ENCODE measurements around the gene KIAA2012.
"Not testable (repeated sequence)": the region's sequence is repeated elsewhere in the genome, so short reads cannot be mapped to it uniquely, and the experiment has no call there.

The KIAA2012 gene

DNA sequence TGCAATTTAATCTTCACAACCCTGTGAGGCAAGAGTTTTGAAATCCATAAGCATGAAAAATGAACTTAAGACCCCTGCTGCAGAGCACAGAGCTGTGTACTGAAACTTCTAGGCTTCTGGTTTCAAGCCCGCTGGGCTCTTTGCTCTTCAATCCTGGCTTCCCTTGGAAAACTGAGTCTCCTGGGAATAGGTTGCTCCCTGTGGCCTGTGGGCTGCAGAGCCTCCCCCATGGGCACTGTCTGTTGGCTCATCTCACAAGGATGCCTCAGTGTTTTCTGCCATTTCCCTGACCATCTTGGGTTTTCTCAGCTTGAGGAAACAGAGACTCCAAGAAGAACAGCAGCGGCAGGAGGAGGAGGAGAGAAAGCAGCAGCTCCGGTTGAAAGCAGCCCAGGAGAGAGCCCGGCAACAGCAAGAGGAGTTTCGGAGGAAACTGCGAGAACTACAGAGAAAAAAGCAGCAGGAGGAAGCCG is 120.9 kb downstream of the KIAA2012 start:
- no peak for DNase-seq (ENCODE audit: low read depth in 2 of 2)

DNA sequence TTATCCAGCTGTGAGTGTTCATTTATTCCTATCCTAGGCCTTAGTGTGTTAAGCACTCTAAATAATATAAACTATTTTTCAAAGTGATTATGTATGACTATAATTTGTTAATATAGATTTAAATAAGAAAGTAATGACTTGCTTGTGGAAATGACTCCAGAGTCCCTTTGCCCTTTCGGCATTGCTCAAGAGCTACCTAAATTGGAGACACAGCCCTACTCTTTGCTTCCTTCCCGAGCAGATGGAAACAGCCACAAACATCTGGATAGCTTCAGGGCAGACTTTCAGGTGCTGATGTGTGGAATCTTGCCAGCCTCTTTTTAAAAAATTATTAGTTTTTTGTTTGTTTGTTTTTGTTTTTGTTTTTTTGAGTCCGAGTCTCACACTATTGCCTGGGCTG is 121.4 kb downstream of the KIAA2012 start:
- DNase-seq (ENCODE audit: low read depth in 2 of 2) = no peak

DNA sequence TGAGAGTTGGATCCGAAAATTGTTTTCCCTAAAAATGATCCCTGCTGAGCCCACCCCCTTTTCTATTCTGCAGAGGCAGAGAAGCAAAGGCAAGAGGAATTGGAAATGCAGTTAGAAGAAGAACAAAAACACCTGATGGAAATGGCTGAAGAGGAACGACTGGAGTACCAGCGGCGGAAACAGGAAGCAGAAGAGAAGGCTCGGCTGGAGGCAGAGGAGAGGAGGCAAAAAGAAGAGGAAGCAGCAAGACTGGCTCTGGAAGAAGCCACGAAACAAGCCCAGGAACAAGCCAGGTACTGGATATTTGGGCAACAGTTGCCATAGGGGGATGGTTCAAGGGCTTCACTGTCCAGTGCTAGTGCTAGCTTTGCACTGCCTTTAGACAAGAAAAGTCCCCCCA is 123.7 kb downstream of the KIAA2012 start:
- no peak for DNase-seq (ENCODE audit: low read depth in 2 of 2)

DNA sequence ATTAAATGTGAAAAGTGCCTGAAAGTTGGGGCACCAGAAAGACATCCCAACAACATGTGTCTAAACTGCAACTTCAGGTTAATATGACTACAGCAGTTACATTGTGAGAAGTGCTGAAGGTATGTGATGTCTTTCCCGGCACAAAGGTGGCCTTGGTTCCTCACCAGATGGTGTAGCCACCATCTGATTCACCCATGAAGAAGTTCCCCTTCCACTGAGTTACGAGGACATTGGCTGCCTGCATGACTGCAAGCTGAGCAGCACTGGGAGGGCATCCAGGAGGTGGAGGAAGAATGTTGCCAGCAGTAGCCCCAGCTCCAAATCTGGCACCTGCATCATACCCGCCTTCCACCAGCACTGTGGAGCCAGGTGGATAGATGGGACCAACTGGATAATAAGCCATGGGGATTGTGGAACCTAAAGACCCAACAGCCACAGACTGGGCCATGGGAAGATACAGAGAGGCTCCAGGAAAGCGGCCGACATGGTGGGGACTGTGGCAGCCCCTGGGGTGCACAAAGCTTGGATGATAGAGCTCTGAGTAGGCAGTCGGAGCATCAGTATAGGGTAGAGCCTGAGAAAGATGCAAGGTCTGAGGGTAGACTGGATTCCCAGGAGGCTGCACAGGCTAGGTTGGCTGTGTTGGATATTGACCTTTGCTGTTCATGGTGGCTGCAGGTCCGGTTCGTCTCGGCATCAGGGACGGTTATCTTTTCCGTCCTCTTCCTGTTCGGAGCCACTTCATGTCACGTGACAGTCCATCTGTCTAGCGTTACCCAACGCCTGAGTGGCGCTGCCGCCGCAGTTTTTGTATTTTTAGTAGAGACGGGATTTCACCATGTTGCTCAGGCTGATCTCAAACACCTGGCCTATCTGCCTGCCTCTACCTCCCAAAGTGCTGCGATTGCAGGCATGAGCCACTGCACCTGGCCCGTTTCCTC is 128.4 kb downstream of the KIAA2012 start:
- no peak for DNase-seq (ENCODE audit: low read depth in 2 of 2)

DNA sequence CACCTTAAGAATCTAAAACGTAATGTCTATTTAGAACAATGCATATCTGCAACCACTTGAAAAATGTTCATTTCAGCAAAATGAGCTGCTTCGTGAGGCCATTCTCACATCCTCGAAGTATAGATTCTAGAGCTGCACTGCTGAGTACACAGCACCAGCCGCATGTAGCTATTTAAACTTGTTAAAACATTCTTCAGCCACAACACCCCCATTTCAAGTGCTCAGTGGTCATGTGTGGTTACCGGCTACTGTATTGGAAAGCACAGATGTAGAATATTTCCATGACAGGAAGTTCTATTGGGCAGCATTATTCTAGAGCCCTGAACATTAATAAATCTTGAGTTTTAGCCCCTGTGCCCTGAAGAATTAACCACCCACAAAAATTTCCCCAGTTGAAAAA is 130.3 kb downstream of the KIAA2012 start:
- DNase-seq (ENCODE audit: low read depth in 2 of 2) = no peak

DNA sequence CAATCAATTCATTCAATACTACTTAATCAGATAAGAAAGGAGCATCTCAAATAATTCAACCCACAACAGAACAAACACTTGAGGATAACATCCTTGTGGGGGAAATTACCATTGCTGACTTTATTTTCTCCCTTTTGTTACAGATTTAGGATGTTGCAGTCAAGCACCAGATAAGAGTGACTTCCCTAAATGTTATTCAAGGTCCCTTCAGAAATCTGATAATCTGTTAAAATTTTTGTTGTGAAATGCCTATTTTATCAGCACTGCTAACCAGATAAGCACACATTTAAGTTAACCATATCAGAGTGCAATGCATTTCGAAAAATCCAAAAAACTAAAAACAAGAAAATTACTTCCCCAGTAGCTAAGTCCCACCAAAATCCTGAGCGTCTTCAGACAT is 131.8 kb downstream of the KIAA2012 start:
- DNase-seq (ENCODE audit: low read depth in 2 of 2) = no peak

DNA sequence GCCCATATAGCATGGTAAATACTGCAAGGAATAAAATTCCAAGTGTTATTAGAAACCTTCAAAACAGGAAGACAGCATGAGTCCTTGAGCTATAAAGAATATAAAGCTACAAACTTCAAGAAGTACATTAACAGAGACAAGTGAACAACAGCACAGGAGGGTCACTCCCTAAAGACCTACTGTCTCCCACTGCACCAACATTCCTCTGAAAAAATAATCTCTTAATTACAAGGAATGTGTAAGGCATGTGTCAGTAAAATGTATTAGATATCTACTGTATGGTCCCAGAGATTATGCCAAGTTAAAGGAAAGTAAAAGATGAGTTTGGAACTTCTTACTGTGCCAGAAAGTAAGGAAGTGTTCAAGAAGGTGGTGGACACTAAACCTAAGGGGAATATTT is 135.5 kb downstream of the KIAA2012 start:
- no peak for DNase-seq (ENCODE audit: low read depth in 2 of 2)

DNA sequence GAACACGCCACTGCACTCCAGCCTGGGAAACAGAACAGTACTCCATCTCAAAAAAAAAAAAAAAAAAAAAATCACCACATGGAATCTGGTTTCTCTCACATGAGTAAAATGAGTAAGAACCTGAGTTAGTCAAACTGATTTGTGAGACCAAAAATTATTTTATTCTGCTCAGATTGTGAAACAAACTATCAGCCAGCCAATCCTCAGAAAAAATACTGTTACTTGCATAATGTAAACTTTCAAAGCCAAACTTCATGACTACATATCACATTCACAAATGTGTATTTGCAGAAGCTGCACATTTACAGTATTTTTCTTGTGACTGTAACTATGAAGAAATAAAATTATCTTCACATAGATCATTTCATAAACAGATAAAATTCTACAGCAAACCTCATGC is 142.1 kb downstream of the KIAA2012 start:
- no peak for DNase-seq (ENCODE audit: low read depth in 2 of 2)

DNA sequence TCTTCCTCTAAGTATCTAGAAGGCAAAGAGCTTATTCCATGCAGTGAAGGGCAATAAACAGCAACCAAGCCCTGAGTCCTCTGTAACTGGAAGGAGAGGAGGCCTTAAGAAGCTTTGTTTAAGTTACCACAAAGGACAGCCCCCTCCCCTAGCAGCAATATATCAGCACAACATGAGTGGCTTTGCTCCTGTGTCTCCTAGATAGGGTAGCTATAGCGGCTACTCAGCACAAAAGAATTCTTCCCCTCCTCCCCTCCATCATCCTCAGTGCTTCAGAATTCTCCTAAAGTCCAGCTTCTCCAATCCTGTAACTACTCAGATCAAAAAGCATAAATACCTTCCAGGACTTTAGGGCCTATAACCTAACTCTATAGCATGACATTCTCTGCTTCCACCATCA is 148.8 kb downstream of the KIAA2012 start:
- DNase-seq (ENCODE audit: low read depth in 2 of 2) = no peak

DNA sequence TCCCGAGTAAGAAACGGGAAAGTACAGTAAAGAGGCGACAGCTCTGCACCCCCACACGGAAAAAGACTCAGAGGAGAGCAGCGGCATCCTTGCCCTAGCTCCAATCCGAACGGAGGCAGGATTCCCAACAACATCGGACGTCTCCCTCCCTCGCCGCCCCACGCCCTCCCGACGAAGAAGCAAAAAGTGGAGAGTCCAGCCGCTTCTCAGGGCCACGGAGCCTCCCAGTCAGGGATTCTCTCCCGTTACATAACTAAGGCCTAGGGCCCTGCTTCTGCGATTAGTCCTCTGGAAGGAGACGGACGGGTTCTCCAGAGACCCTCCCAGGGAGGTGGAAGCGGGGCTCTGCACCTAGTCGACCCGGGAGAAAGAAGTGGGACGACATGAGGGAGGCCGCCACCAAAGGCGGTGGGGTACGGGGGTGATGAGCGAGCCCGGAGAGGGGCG is 164.8 kb downstream of the KIAA2012 start:
- peak in 1 of 2 donors; percentile 2 for DNase-seq (ENCODE audit: low read depth in 2 of 2)

DNA sequence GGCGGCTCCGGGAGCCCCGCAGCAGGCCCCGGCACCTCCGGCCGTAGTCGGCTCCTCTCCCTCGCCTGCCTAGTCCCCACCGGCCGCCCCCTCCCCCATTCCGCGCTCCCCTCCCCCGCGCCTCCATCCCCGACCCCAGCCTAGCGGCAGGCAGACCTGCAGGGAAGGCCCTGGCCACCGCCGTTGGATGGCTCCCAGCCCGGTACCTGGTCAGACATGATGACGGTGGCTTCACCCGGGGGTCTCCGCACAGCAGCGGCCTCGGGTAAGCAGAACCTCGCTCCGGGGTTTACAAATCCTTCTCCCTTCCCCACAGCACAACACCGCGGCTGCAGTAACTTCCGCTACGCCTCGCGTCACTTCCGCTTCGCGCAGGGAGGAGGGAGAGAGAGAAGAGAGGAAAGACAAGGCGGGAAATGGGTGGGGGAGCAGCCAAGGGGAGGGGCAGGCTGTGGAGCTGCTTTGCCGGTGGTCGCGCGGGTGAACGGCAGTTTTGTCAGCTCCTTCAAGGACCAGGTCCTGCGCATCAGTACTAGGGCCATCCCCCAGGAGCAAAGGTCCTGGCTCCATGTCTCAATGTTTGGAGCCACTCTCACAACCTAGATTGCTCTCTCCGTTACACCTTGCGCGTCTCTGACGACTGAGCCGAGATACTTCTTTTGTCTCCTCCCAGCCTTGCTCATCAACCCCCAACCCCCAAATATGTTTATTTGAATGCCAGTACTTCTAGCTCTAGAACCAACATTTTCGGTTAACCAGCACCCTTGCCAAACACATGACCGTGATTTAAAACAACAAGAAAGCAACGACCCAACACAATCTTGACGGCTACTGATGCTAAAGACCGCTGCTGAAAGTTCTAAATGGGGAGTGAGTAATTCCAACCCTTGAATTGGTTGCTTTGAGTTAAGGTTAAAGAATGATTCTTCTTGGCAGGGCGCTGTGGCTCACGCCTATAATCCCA is 165.5 kb downstream of the KIAA2012 start, which contains the start of gene SUMO1:
Gene SUMO1 (minus strand): TSS at position 364 of the 964 bp plus-strand sequence. CDS start 146 bp downstream, at position 218.
- peak; percentile 82 to 86 for DNase-seq (ENCODE audit: low read depth in 2 of 2)

DNA sequence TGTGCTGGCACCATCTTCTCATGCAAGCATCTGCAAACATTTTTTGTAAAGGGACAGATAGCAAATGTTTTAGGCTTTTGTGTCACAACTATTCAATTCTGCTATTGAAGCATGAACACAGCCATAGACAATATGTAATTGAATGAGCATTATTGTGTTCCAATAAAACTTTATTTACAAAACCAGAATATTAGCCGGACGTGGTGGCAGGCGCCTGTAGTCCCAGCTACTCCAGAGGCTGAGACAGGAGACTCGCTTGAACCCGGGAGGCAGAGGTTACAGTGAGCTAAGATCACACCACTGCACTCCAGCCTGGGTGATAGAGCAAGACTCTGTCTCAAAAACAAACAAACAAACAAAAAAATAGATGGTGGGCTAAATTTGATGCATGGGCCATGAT is 174.7 kb downstream of the KIAA2012 start:
- DNase-seq (ENCODE audit: low read depth in 2 of 2) = not testable (repeated sequence)

DNA sequence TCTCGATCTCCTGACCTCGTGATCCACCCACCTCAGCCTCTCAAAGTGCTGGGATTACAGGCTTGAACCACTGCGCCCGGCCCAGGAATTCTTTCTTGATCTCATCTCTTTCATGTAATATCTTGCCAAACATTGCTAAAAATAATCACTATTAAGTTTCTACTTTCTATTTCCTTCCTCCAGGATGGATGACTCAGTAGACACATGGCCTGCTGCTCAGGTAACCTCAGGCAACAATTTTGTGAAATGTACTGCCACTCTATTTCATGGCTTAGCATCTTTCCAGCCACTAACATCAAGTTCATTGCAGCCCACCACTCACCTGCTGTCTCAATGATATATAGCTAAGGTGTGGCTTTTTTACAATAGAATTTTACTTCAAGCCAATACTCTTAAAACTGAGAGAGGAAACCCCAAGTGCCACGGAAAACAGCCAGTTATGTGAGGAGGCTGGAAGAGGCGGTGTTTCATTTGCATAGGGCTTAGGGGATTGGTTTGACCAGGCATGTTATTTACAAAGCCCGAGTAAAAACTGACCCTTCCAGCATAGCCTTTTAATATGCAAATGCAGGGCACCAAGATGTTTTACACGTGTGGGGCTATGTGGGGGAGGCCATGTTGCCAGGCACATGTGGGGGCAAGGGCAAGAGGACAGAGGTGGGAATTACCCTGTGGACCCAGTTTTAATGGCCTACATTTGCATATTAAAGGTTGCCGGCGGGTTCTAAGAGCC is 176.6 kb downstream of the KIAA2012 start:
- no peak for DNase-seq (ENCODE audit: low read depth in 2 of 2)

DNA sequence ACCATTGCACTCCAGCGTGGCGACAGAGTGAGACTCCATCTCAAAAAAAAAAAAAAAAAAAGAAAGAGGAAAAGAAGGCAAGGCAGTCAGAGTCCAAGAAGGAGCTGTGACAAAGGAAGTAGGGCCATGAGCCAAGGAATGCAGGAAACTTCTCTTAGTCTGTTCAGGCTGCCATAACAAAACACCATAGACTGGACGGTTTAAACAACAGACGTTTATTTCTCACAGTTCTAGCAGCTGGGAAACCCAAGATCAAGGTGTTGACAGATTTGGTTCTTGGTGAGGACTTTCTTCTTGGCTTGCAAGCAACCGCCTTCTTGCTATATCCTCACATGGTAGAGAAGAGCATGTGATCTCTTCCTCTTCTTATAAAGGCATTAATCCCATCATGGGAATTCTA is 178.4 kb downstream of the KIAA2012 start:
- DNase-seq (ENCODE audit: low read depth in 2 of 2) = no peak

Data from stimulated activated CD8-positive, alpha-beta memory T cell treated with anti-CD3 and anti-CD28 coated beads, Interleukin-7, amount 100 ng/mL, for 1 hour (primary cell).